ENCODE data around the gene DAGLA. TPM values are rescaled to one million over a fixed set of nuclear protein-coding genes. Genes with fewer than 3 reads are reported as not detected.

DAGLA gene
- total RNA-seq, 5 donors from 2014 or later (not counting 1 experiment from before 2014, with no cell fraction given) = 0.15 to 1.6 (median 0.23) TPM

- no peaks in the 10 kb centered on the region for H3K9me3 Mint-ChIP-seq
- DNase-seq = no peak
- ATAC-seq (replicated peaks in 1 of 4) = no peak
- H3K27me3 Mint-ChIP-seq = peaks cover 0 to 6% of the 10 kb centered on the region in 2 donors
- no peak overlapping the region for H3K4me3 Mint-ChIP-seq
- H3K27ac Mint-ChIP-seq = no peak overlapping the region
- H3K4me1 Mint-ChIP-seq = no peaks in the 10 kb centered on the region
- POLR2A ChIA-PET = no interaction called here
- Histone ChIP-seq H3K4me3 (ENCODE audit: control insufficient read depth in 1 of 2, extremely low read depth in 1 of 2, low read length in 1 of 2) (no peak overlapping the region), H3K27me3 (replicated peaks in 1 of 2; ENCODE audit: control insufficient read depth in 2 of 2, extremely low read depth in 1 of 2, insufficient read depth in 2 of 2, low read length in 1 of 2) (peaks cover 0 to 17% of the 10 kb centered on the region in 2 experiments), H3K36me3 (ENCODE audit: control insufficient read depth in 2 of 2, extremely low read depth in 1 of 2, insufficient read depth in 1 of 2, low read length in 1 of 2) (no peaks in the 10 kb centered on the region), H3K27ac (ENCODE audit: low read length) (no peak overlapping the region), H3K9me3 (no peaks in the 10 kb centered on the region), H3K4me1 (ENCODE audit: control insufficient read depth in 1 of 2, extremely low read depth in 1 of 2, insufficient read depth in 2 of 2, low read length in 2 of 2) (no peaks in the 10 kb centered on the region)
- no peaks in the 10 kb centered on the region for H3K36me3 Mint-ChIP-seq
- 94% methylated on average over 3 of the region's 12 CpGs for WGBS (ENCODE audit: insufficient coverage)
- CTCF ChIA-PET = no interaction called here
Measured at GRCh38 chr11:61719978-61720377, 39.8 kb downstream of the DAGLA start.

- 90% methylated on average over 19 of the region's 20 CpGs for WGBS (ENCODE audit: insufficient coverage)
- ATAC-seq (replicated peaks in 1 of 4) (no peak), DNase-seq (no peak)
- ChIA-PET POLR2A (no interaction called here), CTCF (no interaction called here)
- Histone ChIP-seq H3K9me3 (no peaks in the 10 kb centered on the region), H3K4me3 (ENCODE audit: control insufficient read depth in 1 of 2, extremely low read depth in 1 of 2, low read length in 1 of 2) (no peak overlapping the region), H3K27ac (ENCODE audit: low read length) (no peak overlapping the region), H3K36me3 (ENCODE audit: control insufficient read depth in 2 of 2, extremely low read depth in 1 of 2, insufficient read depth in 1 of 2, low read length in 1 of 2) (no peaks in the 10 kb centered on the region), H3K4me1 (ENCODE audit: control insufficient read depth in 1 of 2, extremely low read depth in 1 of 2, insufficient read depth in 2 of 2, low read length in 2 of 2) (no peaks in the 10 kb centered on the region), H3K27me3 (replicated peaks in 1 of 2; ENCODE audit: control insufficient read depth in 2 of 2, extremely low read depth in 1 of 2, insufficient read depth in 2 of 2, low read length in 1 of 2) (peaks cover 0 to 11% of the 10 kb centered on the region in 2 experiments)
- peaks cover 0 to 6% of the 10 kb centered on the region in 2 donors for H3K27me3 Mint-ChIP-seq
- no peak overlapping the region for H3K27ac Mint-ChIP-seq
- no peaks in the 10 kb centered on the region for H3K36me3 Mint-ChIP-seq
- no peak overlapping the region for H3K4me3 Mint-ChIP-seq
- H3K4me1 Mint-ChIP-seq = no peaks in the 10 kb centered on the region
- no peaks in the 10 kb centered on the region for H3K9me3 Mint-ChIP-seq
Measured at GRCh38 chr11:61720597-61720996, 40.4 kb downstream of the DAGLA start.

DNA sequence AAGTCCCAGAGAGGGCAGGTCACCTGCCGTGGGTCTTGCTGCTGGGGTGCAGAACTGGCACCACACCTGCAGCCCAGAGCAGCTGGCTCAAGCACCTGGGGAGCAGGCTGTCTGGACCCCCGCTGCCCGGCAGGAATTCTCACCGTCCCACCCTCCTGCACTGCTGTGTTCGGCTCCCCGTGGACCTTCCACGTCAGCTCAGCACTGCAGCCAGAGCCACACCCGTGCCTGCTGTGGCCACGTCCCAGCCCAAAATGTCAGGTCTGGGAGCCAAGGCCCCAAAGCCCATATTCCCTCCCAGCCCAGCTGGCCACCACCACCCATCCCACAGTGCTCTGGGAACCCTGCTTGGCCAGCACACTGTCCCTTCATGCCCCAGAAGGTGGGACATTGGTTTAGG is 44.2 kb downstream of the DAGLA start:
- no peaks in the 10 kb centered on the region for H3K9me3 ChIP-seq
- Mint-ChIP-seq H3K27me3 (no peaks in the 10 kb centered on the region), H3K4me3 (no peak overlapping the region), H3K27ac (no peak overlapping the region), H3K9me3 (no peaks in the 10 kb centered on the region), H3K4me1 (no peaks in the 10 kb centered on the region), H3K36me3 (no peaks in the 10 kb centered on the region)
- ChIA-PET POLR2A (no interaction called here), CTCF (no interaction called here)
- no peak overlapping the region for H3K4me3 ChIP-seq (ENCODE audit: control insufficient read depth in 1 of 2, extremely low read depth in 1 of 2, low read length in 1 of 2)
- H3K27me3 ChIP-seq (replicated peaks in 1 of 2; ENCODE audit: control insufficient read depth in 2 of 2, extremely low read depth in 1 of 2, insufficient read depth in 2 of 2, low read length in 1 of 2) = no peaks in the 10 kb centered on the region
- no peak for ATAC-seq (replicated peaks in 1 of 4)
- WGBS (ENCODE audit: insufficient coverage) = 92% methylated on average over 8 of the region's 9 CpGs
- DNase-seq = no peak
- no peaks in the 10 kb centered on the region for H3K4me1 ChIP-seq (ENCODE audit: control insufficient read depth in 1 of 2, extremely low read depth in 1 of 2, insufficient read depth in 2 of 2, low read length in 2 of 2)
- no peaks in the 10 kb centered on the region for H3K36me3 ChIP-seq (ENCODE audit: control insufficient read depth in 2 of 2, extremely low read depth in 1 of 2, insufficient read depth in 1 of 2, low read length in 1 of 2)
- H3K27ac ChIP-seq (ENCODE audit: low read length) = no peak overlapping the region

DNA sequence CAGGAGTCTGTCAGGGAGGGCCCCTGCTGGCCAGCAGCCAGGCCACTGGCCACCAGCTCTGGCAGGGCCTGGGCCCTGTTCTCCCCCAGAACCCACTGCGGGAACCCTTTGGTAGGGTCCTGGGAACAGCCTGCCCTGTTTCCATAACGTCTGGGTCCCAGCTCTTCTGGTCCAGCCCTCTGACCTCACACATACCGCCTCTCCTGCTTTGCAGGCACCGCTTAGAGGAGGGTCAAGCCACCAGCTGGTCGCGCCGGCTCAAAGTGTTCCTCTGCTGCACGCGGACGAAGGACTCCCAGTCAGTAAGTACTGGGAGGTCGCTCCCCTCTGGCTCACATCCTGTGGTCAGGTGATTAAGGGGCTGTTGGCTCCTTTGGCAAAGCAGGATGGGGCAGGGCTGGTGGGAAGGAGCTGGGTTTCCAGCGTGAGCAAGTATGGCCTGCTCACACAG is 45.6 kb downstream of the DAGLA start:
- CTCF ChIA-PET = no interaction called here
- ATAC-seq (replicated peaks in 1 of 4) (no peak), DNase-seq (no peak)
- Histone ChIP-seq H3K36me3 (ENCODE audit: control insufficient read depth in 2 of 2, extremely low read depth in 1 of 2, insufficient read depth in 1 of 2, low read length in 1 of 2) (no peaks in the 10 kb centered on the region), H3K27ac (ENCODE audit: low read length) (no peak overlapping the region), H3K4me1 (ENCODE audit: control insufficient read depth in 1 of 2, extremely low read depth in 1 of 2, insufficient read depth in 2 of 2, low read length in 2 of 2) (no peaks in the 10 kb centered on the region), H3K4me3 (ENCODE audit: control insufficient read depth in 1 of 2, extremely low read depth in 1 of 2, low read length in 1 of 2) (no peak overlapping the region), H3K9me3 (no peaks in the 10 kb centered on the region), H3K27me3 (replicated peaks in 1 of 2; ENCODE audit: control insufficient read depth in 2 of 2, extremely low read depth in 1 of 2, insufficient read depth in 2 of 2, low read length in 1 of 2) (no peaks in the 10 kb centered on the region)
- Mint-ChIP-seq H3K27me3 (no peaks in the 10 kb centered on the region), H3K27ac (no peak overlapping the region), H3K4me1 (no peaks in the 10 kb centered on the region), H3K36me3 (no peaks in the 10 kb centered on the region), H3K4me3 (no peak overlapping the region), H3K9me3 (no peaks in the 10 kb centered on the region)
- POLR2A ChIA-PET = no interaction called here
- WGBS (ENCODE audit: insufficient coverage) = 95% methylated on average over 8 of the region's 12 CpGs

DNA sequence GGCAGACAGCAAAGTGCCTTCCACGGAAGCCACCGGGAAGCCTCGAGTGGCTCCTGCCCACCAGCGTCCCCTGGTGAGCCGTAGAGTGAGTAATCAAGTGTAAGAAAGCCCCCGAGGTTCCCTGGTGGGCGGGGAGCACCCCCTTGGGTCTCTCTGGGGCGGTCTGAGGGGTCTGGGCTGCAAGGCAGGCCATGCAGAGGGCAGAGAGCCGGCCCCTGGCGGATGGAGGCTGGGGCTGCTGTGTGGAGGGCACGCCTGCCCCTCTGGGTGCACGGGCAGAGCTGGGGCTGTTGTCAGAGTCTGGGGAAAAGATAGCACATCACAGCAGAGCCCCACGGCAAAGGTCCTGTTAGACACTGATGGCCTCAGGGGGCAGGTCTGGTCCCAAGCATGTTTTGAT is 46.6 kb downstream of the DAGLA start:
- ATAC-seq (replicated peaks in 1 of 4) = no peak
- Mint-ChIP-seq H3K27me3 (no peaks in the 10 kb centered on the region), H3K36me3 (no peaks in the 10 kb centered on the region), H3K27ac (no peak overlapping the region), H3K4me3 (no peak overlapping the region), H3K4me1 (no peaks in the 10 kb centered on the region), H3K9me3 (no peaks in the 10 kb centered on the region)
- CTCF ChIA-PET = no interaction called here
- WGBS (ENCODE audit: insufficient coverage) = 69% methylated on average over 11 of the region's 13 CpGs
- POLR2A ChIA-PET = no interaction called here
- DNase-seq = no peak
- Histone ChIP-seq H3K4me3 (ENCODE audit: control insufficient read depth in 1 of 2, extremely low read depth in 1 of 2, low read length in 1 of 2) (no peak overlapping the region), H3K27ac (ENCODE audit: low read length) (no peak overlapping the region), H3K36me3 (ENCODE audit: control insufficient read depth in 2 of 2, extremely low read depth in 1 of 2, insufficient read depth in 1 of 2, low read length in 1 of 2) (no peaks in the 10 kb centered on the region), H3K4me1 (ENCODE audit: control insufficient read depth in 1 of 2, extremely low read depth in 1 of 2, insufficient read depth in 2 of 2, low read length in 2 of 2) (no peaks in the 10 kb centered on the region), H3K9me3 (no peaks in the 10 kb centered on the region), H3K27me3 (replicated peaks in 1 of 2; ENCODE audit: control insufficient read depth in 2 of 2, extremely low read depth in 1 of 2, insufficient read depth in 2 of 2, low read length in 1 of 2) (no peaks in the 10 kb centered on the region)

- Histone ChIP-seq H3K36me3 (ENCODE audit: control insufficient read depth in 2 of 2, extremely low read depth in 1 of 2, insufficient read depth in 1 of 2, low read length in 1 of 2) (no peaks in the 10 kb centered on the region), H3K27me3 (replicated peaks in 1 of 2; ENCODE audit: control insufficient read depth in 2 of 2, extremely low read depth in 1 of 2, insufficient read depth in 2 of 2, low read length in 1 of 2) (no peaks in the 10 kb centered on the region), H3K9me3 (no peaks in the 10 kb centered on the region), H3K4me3 (ENCODE audit: control insufficient read depth in 1 of 2, extremely low read depth in 1 of 2, low read length in 1 of 2) (no peak overlapping the region), H3K27ac (ENCODE audit: low read length) (no peak overlapping the region), H3K4me1 (ENCODE audit: control insufficient read depth in 1 of 2, extremely low read depth in 1 of 2, insufficient read depth in 2 of 2, low read length in 2 of 2) (no peaks in the 10 kb centered on the region)
- Mint-ChIP-seq H3K36me3 (no peaks in the 10 kb centered on the region), H3K4me3 (no peak overlapping the region), H3K27me3 (no peaks in the 10 kb centered on the region), H3K9me3 (no peaks in the 10 kb centered on the region), H3K27ac (no peak overlapping the region), H3K4me1 (no peaks in the 10 kb centered on the region)
- POLR2A ChIA-PET = no interaction called here
- ATAC-seq (replicated peaks in 1 of 4) = no peak
- no peak for DNase-seq
- 93% methylated on average over 2 of the region's 3 CpGs for WGBS (ENCODE audit: insufficient coverage)
- CTCF ChIA-PET = no interaction called here
Measured at GRCh38 chr11:61727401-61727811, 47.2 kb downstream of the DAGLA start.

Data from T-cell (primary cell).